MM.1S (cell line): ENCODE results near the gene CHPF.

ENCODE experiments used
- CTCF ChIP-seq: fragments of 300-600 bp; sonication (generic); IDR thresholded peaks from 2 replicates; pipeline ENCODE4 v1.5.1; 2016; ENCODE audit warnings: antibody characterized with exemption, low read length, mixed read lengths
- EZH2 ChIP-seq: fragments of 300-600 bp; sonication (generic); optimal IDR thresholded peaks from 2 replicates; pipeline ENCODE3; 2017; ENCODE audit warnings: low read depth, mild to moderate bottlenecking, antibody characterized with exemption, low read length, mixed read lengths
- EZH2phosphoT487 ChIP-seq: fragments of 300-600 bp; sonication (generic); IDR thresholded peaks from 2 replicates; pipeline ENCODE4 v1.6.1; 2018; ENCODE audit warnings: antibody characterized with exemption, low read length

- TF ChIP-seq CTCF (no peak), EZH2 (no peak), EZH2phosphoT487 (no peak)
Observed at GRCh38 chr2:219553463-219553963, 9.9 kb upstream of the CHPF start.
